ENCODE results near the gene RXFP1.
A peak's percentile ranks its signal among the peaks of the same experiment; 100 is the strongest.
"Not testable (repeated sequence)": the region's sequence is repeated elsewhere in the genome, so short reads cannot be mapped to it uniquely, and the experiment has no call there.

Gene RXFP1

DNA sequence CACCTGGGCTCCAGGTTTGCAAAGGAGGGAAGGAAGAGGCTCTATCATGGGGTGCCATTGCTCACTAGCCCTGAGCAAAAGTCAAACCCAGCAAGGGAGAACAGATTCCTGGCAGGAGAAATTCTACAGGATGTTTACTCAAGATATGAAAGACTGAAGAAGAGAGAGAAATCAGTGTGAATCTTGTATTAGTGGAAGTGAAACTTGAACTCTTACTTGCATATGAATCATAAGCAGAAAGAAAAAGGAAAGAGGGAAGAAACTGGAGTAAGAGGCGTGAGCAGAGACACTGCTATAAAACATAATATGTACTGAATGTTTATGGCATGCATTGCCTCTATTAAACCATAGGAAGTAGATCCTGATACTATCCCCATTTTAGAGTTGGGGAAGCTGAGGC, 89.1 kb downstream of the RXFP1 start:
- no peak for DNase-seq (ENCODE audit: low read depth, low spot score)

DNA sequence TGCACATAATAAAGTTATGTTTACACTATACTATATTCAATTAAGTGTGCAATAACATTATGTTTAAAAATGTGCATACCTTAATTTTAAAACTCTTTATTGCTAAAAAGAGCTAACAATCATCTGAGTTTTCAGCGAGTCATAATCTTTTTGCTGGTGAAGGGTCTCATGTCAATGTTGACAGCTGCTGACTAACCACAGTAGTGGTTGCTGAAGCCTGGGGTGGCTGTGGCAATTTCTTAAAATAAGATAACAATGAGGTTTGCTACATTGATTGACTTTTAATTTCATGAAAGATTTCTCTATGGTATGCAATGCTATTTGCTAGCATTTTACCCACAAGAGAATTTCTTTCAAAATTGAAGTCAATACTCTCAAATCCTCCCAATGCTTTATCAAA, 91.4 kb downstream of the RXFP1 start:
- no peak for DNase-seq (ENCODE audit: low read depth, low spot score)

DNA sequence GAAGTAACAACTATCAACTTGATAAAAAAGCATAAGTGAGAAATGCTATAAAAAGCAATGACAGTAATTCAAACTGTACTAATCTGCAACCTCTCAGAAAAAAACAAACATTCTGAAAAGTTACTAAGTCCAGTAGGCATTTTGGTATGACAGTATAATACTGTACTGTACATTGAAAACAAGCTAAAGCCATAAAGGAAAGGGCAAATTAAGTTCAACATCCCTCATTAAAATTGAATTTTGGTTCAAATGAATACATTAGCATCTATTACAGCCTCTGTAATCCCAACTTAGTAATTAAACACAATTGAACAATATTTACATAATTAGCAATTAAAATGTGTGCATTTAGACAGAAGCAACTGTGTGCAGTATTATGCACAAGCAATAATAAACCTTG, 96.3 kb downstream of the RXFP1 start:
- no peak for DNase-seq (ENCODE audit: low read depth, low spot score)

GRCh38 chr4:158621729-158622128, 100.0 kb downstream of the RXFP1 start:
- no peak for DNase-seq (ENCODE audit: low read depth, low spot score)

DNA sequence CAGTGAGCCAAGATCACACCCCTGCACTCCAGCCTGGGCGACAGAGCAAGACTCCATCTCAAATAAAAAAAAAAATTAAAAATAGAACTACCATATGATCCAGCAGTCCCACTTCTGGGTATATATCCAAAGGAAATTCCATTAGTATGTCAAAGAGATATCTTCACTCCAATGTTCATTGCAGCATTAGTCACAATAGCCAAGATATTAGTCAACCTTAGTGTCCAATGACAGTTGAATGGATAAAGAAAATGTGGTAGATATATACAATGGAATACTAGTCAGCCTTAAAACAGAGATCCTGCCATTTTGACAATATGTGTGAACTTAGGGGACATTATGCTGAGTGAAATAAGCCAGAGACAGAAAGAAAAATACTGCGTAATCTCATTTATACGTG, 100.6 kb downstream of the RXFP1 start:
- DNase-seq (ENCODE audit: low read depth, low spot score): no peak

DNA sequence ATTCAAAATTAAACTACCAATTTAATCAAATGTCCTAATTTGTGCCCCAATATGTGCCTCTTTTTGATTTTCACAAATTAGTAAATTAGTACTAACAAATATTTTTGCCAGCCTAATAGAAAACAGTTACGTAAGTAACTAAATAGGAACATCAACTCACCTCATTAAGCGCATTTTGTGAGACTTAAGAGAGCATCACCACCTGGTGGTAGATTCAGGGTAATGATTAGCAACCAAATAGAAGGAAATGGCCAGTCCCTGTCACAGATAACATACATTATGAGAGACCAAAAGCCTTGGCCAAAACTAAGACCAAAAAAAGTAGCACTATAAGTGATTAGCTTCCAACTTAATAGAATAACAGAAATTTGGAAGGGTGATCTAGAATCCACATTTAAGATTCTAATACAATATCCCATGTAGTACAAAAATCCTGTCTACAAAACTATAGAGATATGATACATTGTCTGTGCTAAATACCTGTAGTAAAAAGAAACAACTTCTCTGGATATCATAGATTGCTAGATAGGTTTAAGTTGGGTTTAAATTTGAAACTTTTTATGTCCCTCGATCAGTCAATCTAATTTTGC, 103.3 kb downstream of the RXFP1 start:
- DNase-seq (ENCODE audit: low read depth, low spot score): peak; percentile 67

- no peak for DNase-seq (ENCODE audit: low read depth, low spot score)
Observed at GRCh38 chr4:158625544-158625943, 103.9 kb downstream of the RXFP1 start.

DNA sequence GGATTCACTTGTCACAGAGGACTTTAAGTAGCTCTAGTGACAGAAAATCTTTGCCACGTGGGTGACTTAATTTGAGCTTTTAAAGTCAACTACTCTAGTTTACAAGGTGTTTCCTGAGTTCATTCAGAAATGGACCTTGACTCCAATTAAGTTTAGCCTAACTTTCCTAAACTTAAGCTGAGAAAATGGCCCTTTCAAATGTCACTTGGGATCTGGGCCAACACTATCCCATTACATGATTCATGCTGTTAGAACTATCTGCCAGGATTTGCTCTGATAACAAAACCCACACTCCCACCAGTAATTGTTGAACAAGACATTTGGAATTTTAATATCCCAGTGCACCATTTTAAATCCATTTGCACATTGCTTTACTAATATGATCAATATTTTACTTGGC, 109.2 kb downstream of the RXFP1 start:
- DNase-seq (ENCODE audit: low read depth, low spot score): peak; percentile 80

DNA sequence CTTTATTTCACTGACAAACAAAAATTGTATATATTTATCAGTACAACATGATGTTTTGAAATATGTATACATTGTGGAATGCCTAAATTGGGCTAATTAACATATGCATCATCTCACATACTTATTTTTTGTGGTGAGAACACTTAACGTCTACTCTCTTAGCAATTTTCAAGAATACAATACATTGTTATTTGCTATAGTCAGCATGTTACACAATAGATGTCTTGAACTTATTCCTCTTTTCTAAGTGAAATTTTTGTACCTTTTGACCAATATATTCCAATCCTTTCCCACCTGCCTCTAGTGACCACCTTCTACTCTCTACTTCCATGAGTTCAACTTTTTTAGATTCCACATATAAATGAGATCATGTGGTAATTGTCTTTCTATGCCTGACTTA, 114.9 kb downstream of the RXFP1 start:
- DNase-seq (ENCODE audit: low read depth, low spot score): no peak

GRCh38 chr4:158644356-158644755, 122.7 kb downstream of the RXFP1 start:
- DNase-seq (ENCODE audit: low read depth, low spot score): no peak

DNA sequence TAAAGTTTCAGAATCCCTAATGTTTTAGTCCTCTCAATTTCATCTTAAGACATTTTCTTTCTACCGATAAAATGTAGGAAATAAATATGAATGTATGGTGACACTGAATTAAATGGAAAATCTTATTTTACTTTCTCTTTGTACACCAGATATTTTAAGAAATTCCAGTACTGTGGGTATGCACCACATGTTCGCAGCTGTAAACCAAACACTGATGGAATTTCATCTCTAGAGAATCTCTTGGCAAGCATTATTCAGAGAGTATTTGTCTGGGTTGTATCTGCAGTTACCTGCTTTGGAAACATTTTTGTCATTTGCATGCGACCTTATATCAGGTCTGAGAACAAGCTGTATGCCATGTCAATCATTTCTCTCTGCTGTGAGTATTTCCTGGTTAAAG, 123.1 kb downstream of the RXFP1 start:
- no peak for DNase-seq (ENCODE audit: low read depth, low spot score)

DNA sequence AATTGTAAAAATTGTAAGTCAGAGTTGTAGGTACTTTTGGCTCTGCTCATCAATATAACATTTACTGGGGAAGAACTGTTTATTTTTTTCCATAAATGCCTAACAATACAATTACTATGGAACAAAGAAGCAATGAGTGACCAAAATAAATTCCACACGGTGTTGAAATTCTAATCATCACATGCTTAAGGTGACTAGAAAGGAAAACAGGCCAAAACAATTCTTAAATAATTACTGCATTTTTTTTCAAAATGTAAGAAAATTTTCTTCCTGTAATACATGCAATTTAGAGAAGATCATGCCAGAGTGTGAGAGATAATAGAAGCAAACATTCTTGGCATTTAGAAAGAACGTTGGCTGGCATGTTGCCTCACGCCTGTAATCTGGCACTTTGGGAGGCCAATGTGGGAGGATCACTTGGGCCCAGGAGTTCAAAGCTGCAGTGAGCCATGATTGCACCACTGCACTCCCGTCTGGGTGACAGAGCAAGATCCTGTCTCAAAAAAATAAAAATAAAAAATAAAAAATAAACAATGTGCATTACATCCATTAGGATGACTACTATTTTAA, 127.5 kb downstream of the RXFP1 start:
- no peak for DNase-seq (ENCODE audit: low read depth, low spot score)

- no peak for DNase-seq (ENCODE audit: low read depth, low spot score)
Observed at GRCh38 chr4:158652920-158653319, 131.2 kb downstream of the RXFP1 start.

DNA sequence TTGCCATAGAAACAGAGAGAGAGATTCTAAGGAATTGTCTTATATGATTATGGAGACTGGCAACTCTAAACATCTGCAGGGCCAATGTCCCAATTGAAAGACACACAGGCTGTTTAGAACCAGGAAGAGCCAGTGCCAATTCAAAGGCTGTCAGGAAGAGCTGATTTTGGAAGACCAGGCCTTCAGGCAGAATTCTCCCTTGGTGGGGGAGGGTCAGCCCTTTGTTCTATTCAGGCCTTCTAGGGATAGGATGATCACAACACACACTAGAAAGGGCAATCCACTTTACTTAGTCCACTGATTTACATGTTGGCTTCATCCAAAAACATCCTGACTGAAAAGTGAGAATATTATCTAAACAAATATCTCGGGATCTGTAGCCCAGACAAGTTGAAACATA, 134.8 kb downstream of the RXFP1 start:
- DNase-seq (ENCODE audit: low read depth, low spot score): no peak

DNA sequence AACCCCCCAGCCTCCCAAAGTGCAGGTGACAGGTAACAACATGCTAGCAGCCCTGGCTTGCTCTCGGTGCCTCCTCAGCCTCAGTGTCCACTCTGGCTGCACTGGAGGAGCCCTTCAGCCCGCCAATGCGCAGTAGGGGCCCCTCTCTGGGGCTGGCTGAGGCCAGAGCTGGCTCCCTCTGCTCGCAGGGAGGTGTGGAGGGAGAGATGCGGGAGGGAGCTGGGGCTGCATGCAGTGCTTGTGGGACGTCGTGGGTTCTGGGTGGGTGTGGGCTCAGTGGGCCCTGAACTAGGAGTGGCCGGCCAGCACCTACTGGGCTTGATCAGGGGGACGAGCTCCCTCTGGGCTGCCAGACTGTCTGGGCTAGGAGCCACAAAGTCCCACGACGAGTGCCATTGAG, 135.6 kb downstream of the RXFP1 start:
- DNase-seq (ENCODE audit: low read depth, low spot score): no peak

DNA sequence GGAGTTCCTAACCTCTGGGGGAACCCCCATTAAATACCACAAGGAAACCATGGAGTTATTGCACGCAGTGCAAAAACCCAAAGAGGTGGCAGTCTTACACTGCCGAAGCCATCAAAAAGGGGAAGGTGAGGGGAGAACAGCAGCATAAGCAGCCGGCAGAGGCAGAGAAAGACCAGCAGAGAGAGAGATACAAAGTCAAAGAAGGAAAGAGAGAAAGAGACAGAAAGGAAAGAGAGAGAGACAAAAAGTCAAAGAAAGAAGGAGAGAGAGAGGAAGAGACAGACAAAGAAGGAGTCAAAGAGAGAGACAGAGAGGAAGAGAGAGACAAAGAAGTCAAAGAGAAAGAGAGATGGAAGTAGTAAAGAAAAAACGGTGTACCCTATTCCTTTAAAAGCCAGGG, 141.6 kb downstream of the RXFP1 start:
- DNase-seq (ENCODE audit: low read depth, low spot score): not testable (repeated sequence)

GRCh38 chr4:158663707-158664625, 142.3 kb downstream of the RXFP1 start:
- not testable (repeated sequence) for DNase-seq (ENCODE audit: low read depth, low spot score)

DNA sequence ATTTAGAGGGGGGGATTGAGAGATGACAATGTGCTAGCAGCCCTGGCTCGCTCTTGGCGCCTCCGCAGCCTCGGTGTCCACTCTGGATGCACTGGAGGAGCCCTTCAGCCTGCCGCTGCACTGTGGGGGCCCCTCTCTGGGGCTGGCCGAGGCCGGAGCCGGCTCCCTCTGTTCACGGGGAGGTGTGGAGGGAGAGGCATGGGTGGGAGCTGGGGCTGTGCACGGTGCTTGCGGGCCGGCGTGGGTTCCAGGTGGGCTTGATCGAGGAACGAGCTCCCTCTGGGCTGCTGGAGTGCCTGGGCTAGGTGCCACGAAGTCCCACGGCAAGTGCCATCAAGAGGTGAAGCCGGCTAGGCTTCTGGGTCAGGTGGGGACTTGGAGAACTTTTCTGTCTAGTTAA, 143.1 kb downstream of the RXFP1 start:
- no peak for DNase-seq (ENCODE audit: low read depth, low spot score)

- DNase-seq (ENCODE audit: low read depth, low spot score): no peak
Observed at GRCh38 chr4:158666892-158667291, 145.2 kb downstream of the RXFP1 start.

GRCh38 chr4:158667651-158668198, 146.0 kb downstream of the RXFP1 start:
- peak; percentile 34 for DNase-seq (ENCODE audit: low read depth, low spot score)

- DNase-seq (ENCODE audit: low read depth, low spot score): no peak
Observed at GRCh38 chr4:158669310-158669709, 147.6 kb downstream of the RXFP1 start.

GRCh38 chr4:158670975-158671664, 149.4 kb downstream of the RXFP1 start:
- DNase-seq (ENCODE audit: low read depth, low spot score): peak; percentile 87
